Mesodermal cell (in vitro differentiated cells): ENCODE results near the gene GK.
"Not testable (repeated sequence)": the region's sequence is repeated elsewhere in the genome, so short reads cannot be mapped to it uniquely, and the experiment has no call there.

Source experiments
- H3K27ac ChIP-seq: 2 replicates; pipeline ENCODE4 v1.7.0; 2013; ENCODE audit warnings: mild to moderate bottlenecking, low read depth, low read length, moderate library complexity; ENCODE audit not compliant: severe bottlenecking
- H3K36me3 ChIP-seq: 2 replicates; pipeline ENCODE4 v1.7.1; 2013; ENCODE audit warnings: mild to moderate bottlenecking, low read length, moderate library complexity; ENCODE audit not compliant: control insufficient read depth, insufficient read depth
- H3K4me1 ChIP-seq: one replicate; pipeline ENCODE4 v1.7.1; 2013; ENCODE audit warnings: mild to moderate bottlenecking, low read length; ENCODE audit not compliant: insufficient read depth, control insufficient read depth, poor library complexity, severe bottlenecking
- H3K4me3 ChIP-seq: 2 replicates; pipeline ENCODE4 v1.7.0; 2013; ENCODE audit warnings: low read length, control low read depth, mild to moderate bottlenecking; ENCODE audit not compliant: insufficient read depth, poor library complexity, severe bottlenecking; ENCODE audit errors: extremely low read depth
- H3K9me3 ChIP-seq: 2 replicates; pipeline ENCODE4 v1.7.1; 2013; ENCODE audit warnings: mild to moderate bottlenecking, low read length, moderate library complexity; ENCODE audit not compliant: control insufficient read depth
- WGBS, 2 experiments: methylation state at CpG; one replicate each; pipeline ENCODE4 v1.1.5; 2013; ENCODE audit warnings: missing lambda C conversion rate in 2 of 2; ENCODE audit not compliant: insufficient coverage in 2 of 2; 5-methylcytosine and 5-hydroxymethylcytosine counted together

GK gene

GRCh38 chrX:30654386-30654785 lies 1.2 kb downstream of the GK start:
- 94 to 100% methylated on average over 4 to 5 of the region's 13 CpGs for WGBS, 2 experiments
- not testable (repeated sequence) for H3K36me3 ChIP-seq, H3K27ac ChIP-seq, H3K4me3 ChIP-seq, H3K4me1 ChIP-seq, H3K9me3 ChIP-seq

GRCh38 chrX:30654989-30655607 lies 1.9 kb downstream of the GK start:
- H3K27ac ChIP-seq: no peak overlapping the region
- H3K36me3 ChIP-seq: no peaks in the 10 kb centered on the region
- no peaks in the 10 kb centered on the region for H3K4me1 ChIP-seq
- H3K9me3 ChIP-seq: no peaks in the 10 kb centered on the region
- 100% methylated on average over 1 of the region's 2 CpGs; no CpG with 5 or more reads in 1 of the 2 experiments for WGBS, 2 experiments
- no peak overlapping the region for H3K4me3 ChIP-seq

GRCh38 chrX:30655991-30656390 lies 2.8 kb downstream of the GK start:
- WGBS, 2 experiments: no CpG with 5 or more reads among the region's 3 CpGs
- no peaks in the 10 kb centered on the region for H3K4me1 ChIP-seq
- H3K9me3 ChIP-seq: no peaks in the 10 kb centered on the region
- H3K27ac ChIP-seq: no peak overlapping the region
- no peaks in the 10 kb centered on the region for H3K36me3 ChIP-seq
- H3K4me3 ChIP-seq: no peak overlapping the region

- Histone ChIP-seq H3K36me3 (no peaks in the 10 kb centered on the region), H3K27ac (no peak overlapping the region), H3K9me3 (no peaks in the 10 kb centered on the region), H3K4me1 (no peaks in the 10 kb centered on the region), H3K4me3 (no peak overlapping the region)
- WGBS, 2 experiments: no CpG with 5 or more reads among the region's 5 CpGs
Observed at GRCh38 chrX:30657196-30658161, 4.3 kb downstream of the GK start.

- H3K4me3 ChIP-seq: no peak overlapping the region
- H3K27ac ChIP-seq: no peak overlapping the region
- H3K4me1 ChIP-seq: no peaks in the 10 kb centered on the region
- H3K36me3 ChIP-seq: no peaks in the 10 kb centered on the region
- WGBS, 2 experiments: 100% methylated on average over 1 of the region's 2 CpGs; no CpG with 5 or more reads in 1 of the 2 experiments
- H3K9me3 ChIP-seq: no peaks in the 10 kb centered on the region
Observed at GRCh38 chrX:30659421-30659820, 6.2 kb downstream of the GK start.

GRCh38 chrX:30661228-30661627 lies 8.0 kb downstream of the GK start:
- Histone ChIP-seq H3K4me1 (no peaks in the 10 kb centered on the region), H3K36me3 (no peaks in the 10 kb centered on the region), H3K9me3 (no peaks in the 10 kb centered on the region), H3K4me3 (no peak overlapping the region), H3K27ac (no peak overlapping the region)
- 94 to 95% methylated on average over 2 to 6 of the region's 6 CpGs for WGBS, 2 experiments

GRCh38 chrX:30663322-30663721 lies 10.1 kb downstream of the GK start:
- WGBS, 2 experiments: no CpG with 5 or more reads among the region's 2 CpGs

GRCh38 chrX:30665471-30665870 lies 12.2 kb downstream of the GK start:
- no peak overlapping the region for H3K4me3 ChIP-seq
- no peaks in the 10 kb centered on the region for H3K36me3 ChIP-seq
- H3K27ac ChIP-seq: no peak overlapping the region
- no peaks in the 10 kb centered on the region for H3K9me3 ChIP-seq
- H3K4me1 ChIP-seq: no peaks in the 10 kb centered on the region

More at GRCh38 chrX:30663322-30663721, 10.1 kb downstream of the GK start:
- Histone ChIP-seq H3K27ac (no peak overlapping the region), H3K4me1 (no peaks in the 10 kb centered on the region), H3K9me3 (no peaks in the 10 kb centered on the region), H3K4me3 (no peak overlapping the region), H3K36me3 (no peaks in the 10 kb centered on the region)

- no CpG with 5 or more reads among the region's 2 CpGs for WGBS, 2 experiments
- Histone ChIP-seq H3K4me3 (no peak overlapping the region), H3K9me3 (no peaks in the 10 kb centered on the region), H3K4me1 (no peaks in the 10 kb centered on the region), H3K36me3 (no peaks in the 10 kb centered on the region), H3K27ac (no peak overlapping the region)
Observed at GRCh38 chrX:30666094-30666493, 12.9 kb downstream of the GK start.

- Histone ChIP-seq H3K9me3 (no peaks in the 10 kb centered on the region), H3K27ac (no peak overlapping the region), H3K36me3 (no peaks in the 10 kb centered on the region), H3K4me3 (no peak overlapping the region), H3K4me1 (no peaks in the 10 kb centered on the region)
- WGBS, 2 experiments: 96% methylated on average over 4 of the region's 4 CpGs; no CpG with 5 or more reads in 1 of the 2 experiments
Observed at GRCh38 chrX:30668581-30668980, 15.4 kb downstream of the GK start.

- not testable (repeated sequence) for H3K27ac ChIP-seq, H3K9me3 ChIP-seq, H3K4me3 ChIP-seq, H3K36me3 ChIP-seq, H3K4me1 ChIP-seq
- WGBS, 2 experiments: no CpG with 5 or more reads among the region's 3 CpGs
Observed at GRCh38 chrX:30671189-30671588, 18.0 kb downstream of the GK start.
